EH (cell line): ENCODE results near the gene SUSD6.
"Not testable (repeated sequence)": the region's sequence is repeated elsewhere in the genome, so short reads cannot be mapped to it uniquely, and the experiment has no call there.

Source experiments
- DNase-seq: peaks from one replicate; pipeline ENCODE4 v3.0.0-alpha.2; 2015; ENCODE audit warnings: low read depth

The SUSD6 gene

GRCh38 chr14:69591317-69591716, 20.1 kb upstream of the SUSD6 start:
- DNase-seq: no peak

GRCh38 chr14:69593018-69593677, 18.2 kb upstream of the SUSD6 start:
- DNase-seq: peak; percentile 48

GRCh38 chr14:69594846-69595245, 16.6 kb upstream of the SUSD6 start:
- no peak for DNase-seq

GRCh38 chr14:69595336-69595735, 16.1 kb upstream of the SUSD6 start:
- DNase-seq: no peak

- not testable (repeated sequence) for DNase-seq
Observed at GRCh38 chr14:69599431-69599830, 12.0 kb upstream of the SUSD6 start.

GRCh38 chr14:69600304-69600891, 11.0 kb upstream of the SUSD6 start:
- DNase-seq: no peak

- no peak for DNase-seq
Observed at GRCh38 chr14:69605738-69606137, 5.7 kb upstream of the SUSD6 start.

GRCh38 chr14:69606258-69607184, 4.9 kb upstream of the SUSD6 start:
- no peak for DNase-seq

- no peak for DNase-seq
Observed at GRCh38 chr14:69610020-69610873, 1.1 kb upstream of the SUSD6 start.

GRCh38 chr14:69610874-69611171, 573 bp upstream of the SUSD6 start:
- peak; percentile 48 for DNase-seq

GRCh38 chr14:69612014-69612782, 802 bp downstream of the SUSD6 start:
- DNase-seq: peak; percentile 48

- DNase-seq: no peak
Observed at GRCh38 chr14:69612783-69613130, 1.4 kb downstream of the SUSD6 start.

GRCh38 chr14:69613312-69614073, 2.1 kb downstream of the SUSD6 start:
- no peak for DNase-seq

GRCh38 chr14:69614592-69614991, 3.2 kb downstream of the SUSD6 start:
- no peak for DNase-seq

- no peak for DNase-seq
Observed at GRCh38 chr14:69615121-69615495, 3.7 kb downstream of the SUSD6 start.

GRCh38 chr14:69615496-69616407, 4.4 kb downstream of the SUSD6 start:
- DNase-seq: peak; percentile 91

GRCh38 chr14:69616408-69616773, 5.0 kb downstream of the SUSD6 start:
- no peak for DNase-seq

GRCh38 chr14:69617796-69618195, 6.4 kb downstream of the SUSD6 start:
- DNase-seq: no peak

- DNase-seq: peak; percentile 56
Observed at GRCh38 chr14:69619012-69619411, 7.6 kb downstream of the SUSD6 start.

GRCh38 chr14:69620211-69620611, 8.8 kb downstream of the SUSD6 start:
- DNase-seq: no peak
